Common myeloid progenitor, CD34-positive (primary cell): ENCODE results near the gene EIF4A3.

Experiments used
- CTCF ChIA-PET: fragments of 350-600 bp; sonication (Branson Sonifier 250); formaldehyde crosslinking; loops from one replicate; lab custom pipeline; 2021; ENCODE audit warnings: antibody characterized with exemption; lab: Charles Lee
- POLR2A ChIA-PET: fragments of 350-600 bp; sonication (Branson Sonifier 250); formaldehyde crosslinking; loops from one replicate; lab custom pipeline; 2021; ENCODE audit warnings: antibody characterized with exemption; lab: Charles Lee
- DNase-seq, 3 donors: peaks; one replicate each; pipeline versions ENCODE4 v3.0.0 to v3.0.0-alpha.2; 2013
- H3K27ac ChIP-seq, 2 experiments: 1 replicate in 1 of 2; 2 replicates in 1 of 2; pipeline ENCODE4 v1.7.0; 2013; ENCODE audit warnings: inconsistent platforms in 2 of 2, low read length in 2 of 2, mild to moderate bottlenecking in 2 of 2, low read depth in 1 of 2, moderate library complexity in 1 of 2; ENCODE audit not compliant: severe bottlenecking in 2 of 2, insufficient read depth in 1 of 2, poor library complexity in 1 of 2
- H3K27me3 ChIP-seq, 5 experiments: replicated peaks in 2 of 5; 1 replicate in 3 of 5; 2 replicates in 2 of 5; pipeline versions ENCODE4 v1.6.1 to v1.7.0; 2013; ENCODE audit warnings: low read length in 4 of 5, mild to moderate bottlenecking in 2 of 5, moderate library complexity in 2 of 5, inconsistent platforms in 1 of 5; ENCODE audit not compliant: insufficient read depth in 5 of 5, control insufficient read depth in 4 of 5
- H3K36me3 ChIP-seq, 4 experiments: 1 replicate in 2 of 4; 2 replicates in 2 of 4; pipeline versions ENCODE4 v1.6.1 to v1.7.0; 2013; ENCODE audit warnings: low read length in 3 of 4, control low read depth in 1 of 4, mild to moderate bottlenecking in 1 of 4; ENCODE audit not compliant: control insufficient read depth in 4 of 4, insufficient read depth in 4 of 4
- H3K4me1 ChIP-seq, 4 experiments: 1 replicate in 3 of 4; 2 replicates in 1 of 4; pipeline versions ENCODE4 v1.6.1 to v1.7.1; 2013; ENCODE audit warnings: low read length in 3 of 4, mild to moderate bottlenecking in 3 of 4, control low read depth in 1 of 4, inconsistent platforms in 1 of 4, moderate library complexity in 1 of 4; ENCODE audit not compliant: control insufficient read depth in 4 of 4, insufficient read depth in 4 of 4; ENCODE audit errors: control extremely low read depth in 1 of 4
- H3K4me3 ChIP-seq, 7 experiments: 1 replicate in 4 of 7; 2 replicates in 3 of 7; pipeline versions ENCODE4 v1.5.1 to v1.7.0; 2013; ENCODE audit warnings: mild to moderate bottlenecking in 7 of 7, low read length in 6 of 7, moderate library complexity in 6 of 7, inconsistent platforms in 2 of 7, low read depth in 2 of 7, control low read depth in 1 of 7; ENCODE audit not compliant: insufficient read depth in 4 of 7, control insufficient read depth in 1 of 7; ENCODE audit errors: extremely low read depth in 1 of 7
- H3K9me3 ChIP-seq, 5 experiments: 1 replicate in 4 of 5; 2 replicates in 1 of 5; pipeline versions ENCODE4 v1.6.1 to v1.7.1; 2013; ENCODE audit warnings: low read length in 4 of 5, mild to moderate bottlenecking in 2 of 5, inconsistent platforms in 1 of 5, low read depth in 1 of 5, moderate library complexity in 1 of 5; ENCODE audit not compliant: control insufficient read depth in 4 of 5, insufficient read depth in 2 of 5; ENCODE audit errors: control extremely low read depth in 1 of 5
- WGBS: methylation state at CpG from one replicate; pipeline ENCODE4 v1.1.5; 2013; ENCODE audit not compliant: insufficient coverage; 5-methylcytosine and 5-hydroxymethylcytosine counted together

EIF4A3 gene

GRCh38 chr17:80109066-80109660 lies 37.8 kb downstream of the EIF4A3 start:
- H3K36me3 ChIP-seq = no peaks in the 10 kb centered on the region
- H3K27ac ChIP-seq = no peak overlapping the region
- no peaks in the 10 kb centered on the region for H3K9me3 ChIP-seq
- H3K4me3 ChIP-seq = no peak overlapping the region
- no peak for DNase-seq
- H3K27me3 ChIP-seq = no peaks in the 10 kb centered on the region
- ChIA-PET CTCF (no interaction called here), POLR2A (no interaction called here)
- WGBS = 96% methylated on average over 13 of the region's 13 CpGs
- no peaks in the 10 kb centered on the region for H3K4me1 ChIP-seq

GRCh38 chr17:80108036-80108971 lies 38.6 kb downstream of the EIF4A3 start:
- no peak for DNase-seq
- CTCF ChIA-PET = no interaction called here
- POLR2A ChIA-PET = no interaction called here
- Histone ChIP-seq H3K27me3 (no peaks in the 10 kb centered on the region), H3K27ac (no peak overlapping the region), H3K36me3 (no peaks in the 10 kb centered on the region), H3K9me3 (no peaks in the 10 kb centered on the region), H3K4me1 (no peaks in the 10 kb centered on the region), H3K4me3 (no peak overlapping the region)
- WGBS = 93% methylated on average over 35 of the region's 40 CpGs

GRCh38 chr17:80107231-80108021 lies 39.5 kb downstream of the EIF4A3 start:
- DNase-seq = no peak
- no peaks in the 10 kb centered on the region for H3K9me3 ChIP-seq
- no peak overlapping the region for H3K27ac ChIP-seq
- H3K4me1 ChIP-seq = peaks cover 0 to under 1% (median under 1%) of the 10 kb centered on the region in 4 experiments
- 94% methylated on average over 45 of the region's 46 CpGs for WGBS
- ChIA-PET CTCF (no interaction called here), POLR2A (no interaction called here)
- H3K36me3 ChIP-seq = no peaks in the 10 kb centered on the region
- no peaks in the 10 kb centered on the region for H3K27me3 ChIP-seq
- no peak overlapping the region for H3K4me3 ChIP-seq

GRCh38 chr17:80106751-80107150 lies 40.2 kb downstream of the EIF4A3 start:
- POLR2A ChIA-PET = no interaction called here
- Histone ChIP-seq H3K4me3 (no peak overlapping the region), H3K27me3 (no peaks in the 10 kb centered on the region), H3K4me1 (peaks cover 2 to 8% (median 7%) of the 10 kb centered on the region in 4 experiments), H3K9me3 (no peaks in the 10 kb centered on the region), H3K36me3 (no peaks in the 10 kb centered on the region), H3K27ac (no peak overlapping the region)
- no peak for DNase-seq
- CTCF ChIA-PET = no interaction called here
- WGBS = 89% methylated on average over 11 of the region's 12 CpGs

GRCh38 chr17:80106176-80106575 lies 40.8 kb downstream of the EIF4A3 start:
- Histone ChIP-seq H3K27ac (no peak overlapping the region), H3K36me3 (no peaks in the 10 kb centered on the region), H3K27me3 (no peaks in the 10 kb centered on the region), H3K4me1 (peaks cover 2 to 10% (median 9%) of the 10 kb centered on the region in 4 experiments), H3K4me3 (no peak overlapping the region), H3K9me3 (no peaks in the 10 kb centered on the region)
- CTCF ChIA-PET = no interaction called here
- no peak for DNase-seq
- WGBS = 90% methylated on average over 7 of the region's 10 CpGs
- POLR2A ChIA-PET = no interaction called here

GRCh38 chr17:80105762-80106161 lies 41.2 kb downstream of the EIF4A3 start:
- Histone ChIP-seq H3K4me1 (peaks cover 2 to 14% (median 11%) of the 10 kb centered on the region in 4 experiments), H3K36me3 (no peaks in the 10 kb centered on the region), H3K27ac (no peak overlapping the region), H3K9me3 (no peaks in the 10 kb centered on the region), H3K27me3 (no peaks in the 10 kb centered on the region), H3K4me3 (no peak overlapping the region)
- DNase-seq = no peak
- 89% methylated on average over 29 of the region's 29 CpGs for WGBS
- ChIA-PET CTCF (no interaction called here), POLR2A (no interaction called here)
